ENCODE results near the gene RNASEH2B. TPM values are rescaled to one million over a fixed set of nuclear protein-coding genes. Genes with fewer than 3 reads are reported as not detected.

Gene RNASEH2B
- total and polyA plus RNA-seq, 5 donors from 2014 or later: 96.0 to 205 (median 169) TPM

- no peaks in the 10 kb centered on the region for H3K36me3 ChIP-seq (ENCODE audit: control insufficient read depth, insufficient read depth, low read length)
- ATAC-seq (ENCODE audit: low read depth in 2 of 2): peak in 1 of 2 donors; percentile 62
- H3K27ac ChIP-seq (ENCODE audit: insufficient read depth, low read length, poor library complexity, severe bottlenecking): peak overlapping the region; percentile 87
- H3K4me1 ChIP-seq (ENCODE audit: control insufficient read depth, insufficient read depth, low read length, poor library complexity, severe bottlenecking): peaks cover 41% of the 10 kb centered on the region
- peak overlapping the region; percentile 11 to 90 (median 79) for H3K4me3 Mint-ChIP-seq
- H3K4me1 Mint-ChIP-seq: peaks cover 29 to 49% (median 42%) of the 10 kb centered on the region in 4 donors
- H3K4me3 ChIP-seq (ENCODE audit: low read depth, low read length): peak overlapping the region; percentile 80
- no peaks in the 10 kb centered on the region for H3K36me3 Mint-ChIP-seq
- H3K9me3 Mint-ChIP-seq: peaks cover 0 to 4% (median 0%) of the 10 kb centered on the region in 7 donors
- H3K27me3 Mint-ChIP-seq: no peaks in the 10 kb centered on the region
- H3K9me3 ChIP-seq (ENCODE audit: control insufficient read depth in 2 of 2, low read length in 2 of 2): no peaks in the 10 kb centered on the region
- H3K27ac Mint-ChIP-seq: peak overlapping the region; percentile 88 to 98 (median 94)
- H3K27me3 ChIP-seq (ENCODE audit: control insufficient read depth, insufficient read depth, low read length): no peaks in the 10 kb centered on the region
- DNase-seq: peak; percentile 11 to 86 (median 47)
These were observed 17.2 kb upstream of the RNASEH2B start for GRCh38 chr13:50892210-50892944.

- peaks cover 32 to 49% (median 42%) of the 10 kb centered on the region in 4 donors for H3K4me1 Mint-ChIP-seq
- H3K27ac ChIP-seq (ENCODE audit: insufficient read depth, low read length, poor library complexity, severe bottlenecking): peak overlapping the region; percentile 87
- peak overlapping the region; percentile 80 for H3K4me3 ChIP-seq (ENCODE audit: low read depth, low read length)
- ATAC-seq (ENCODE audit: low read depth in 2 of 2): peak; percentile 90 to 96
- H3K4me1 ChIP-seq (ENCODE audit: control insufficient read depth, insufficient read depth, low read length, poor library complexity, severe bottlenecking): peaks cover 41% of the 10 kb centered on the region
- H3K36me3 Mint-ChIP-seq: no peaks in the 10 kb centered on the region
- DNase-seq: peak in 2 of 3 donors; percentile 65 to 91
- H3K27ac Mint-ChIP-seq: peak overlapping the region; percentile 88 to 97 (median 95)
- no peaks in the 10 kb centered on the region for H3K9me3 ChIP-seq (ENCODE audit: control insufficient read depth in 2 of 2, low read length in 2 of 2)
- no peaks in the 10 kb centered on the region for H3K36me3 ChIP-seq (ENCODE audit: control insufficient read depth, insufficient read depth, low read length)
- H3K27me3 Mint-ChIP-seq: no peaks in the 10 kb centered on the region
- H3K4me3 Mint-ChIP-seq: peak overlapping the region; percentile 74 to 83 (median 80)
- H3K27me3 ChIP-seq (ENCODE audit: control insufficient read depth, insufficient read depth, low read length): no peaks in the 10 kb centered on the region
- H3K9me3 Mint-ChIP-seq: peaks cover 0 to 3% (median 0%) of the 10 kb centered on the region in 7 donors
These were observed 16.3 kb upstream of the RNASEH2B start for GRCh38 chr13:50893211-50893852.

- H3K4me3 ChIP-seq (ENCODE audit: low read depth, low read length): peak overlapping the region; percentile 80
- peaks cover 41% of the 10 kb centered on the region for H3K4me1 ChIP-seq (ENCODE audit: control insufficient read depth, insufficient read depth, low read length, poor library complexity, severe bottlenecking)
- no peaks in the 10 kb centered on the region for H3K36me3 ChIP-seq (ENCODE audit: control insufficient read depth, insufficient read depth, low read length)
- DNase-seq: no peak
- ATAC-seq (ENCODE audit: low read depth in 2 of 2): no peak
- peaks cover 32 to 49% (median 42%) of the 10 kb centered on the region in 4 donors for H3K4me1 Mint-ChIP-seq
- H3K27ac ChIP-seq (ENCODE audit: insufficient read depth, low read length, poor library complexity, severe bottlenecking): peak overlapping the region; percentile 87
- H3K9me3 Mint-ChIP-seq: peaks cover 0 to 3% (median 0%) of the 10 kb centered on the region in 7 donors
- no peaks in the 10 kb centered on the region for H3K27me3 ChIP-seq (ENCODE audit: control insufficient read depth, insufficient read depth, low read length)
- no peaks in the 10 kb centered on the region for H3K9me3 ChIP-seq (ENCODE audit: control insufficient read depth in 2 of 2, low read length in 2 of 2)
- H3K36me3 Mint-ChIP-seq: no peaks in the 10 kb centered on the region
- peak overlapping the region; percentile 88 to 97 (median 95) for H3K27ac Mint-ChIP-seq
- H3K27me3 Mint-ChIP-seq: no peaks in the 10 kb centered on the region
- peak overlapping the region; percentile 74 to 83 (median 80) for H3K4me3 Mint-ChIP-seq
These were observed 15.6 kb upstream of the RNASEH2B start for GRCh38 chr13:50894012-50894411.

GRCh38 chr13:50894504-50894903 lies 15.1 kb upstream of the RNASEH2B start:
- H3K4me1 Mint-ChIP-seq: peaks cover 32 to 49% (median 42%) of the 10 kb centered on the region in 4 donors
- DNase-seq: no peak

GRCh38 chr13:50898338-50898737 lies 11.3 kb upstream of the RNASEH2B start:
- no peaks in the 10 kb centered on the region for H3K9me3 ChIP-seq (ENCODE audit: control insufficient read depth in 2 of 2, low read length in 2 of 2)
- peaks cover 15% of the 10 kb centered on the region for H3K4me1 ChIP-seq (ENCODE audit: control insufficient read depth, insufficient read depth, low read length, poor library complexity, severe bottlenecking)
- no peak overlapping the region for H3K4me3 Mint-ChIP-seq
- H3K27me3 ChIP-seq (ENCODE audit: control insufficient read depth, insufficient read depth, low read length): no peaks in the 10 kb centered on the region
- H3K27ac ChIP-seq (ENCODE audit: insufficient read depth, low read length, poor library complexity, severe bottlenecking): no peak overlapping the region
- H3K4me1 Mint-ChIP-seq: peaks cover 12 to 20% (median 16%) of the 10 kb centered on the region in 4 donors
- H3K36me3 ChIP-seq (ENCODE audit: control insufficient read depth, insufficient read depth, low read length): no peaks in the 10 kb centered on the region
- ATAC-seq (ENCODE audit: low read depth in 2 of 2) (no peak), DNase-seq (no peak)
- H3K27ac Mint-ChIP-seq: peak overlapping the region in 1 of 3 donors; percentile 57
- no peaks in the 10 kb centered on the region for H3K27me3 Mint-ChIP-seq
- peaks cover 0 to 3% (median 0%) of the 10 kb centered on the region in 7 donors for H3K9me3 Mint-ChIP-seq
- no peaks in the 10 kb centered on the region for H3K36me3 Mint-ChIP-seq
- H3K4me3 ChIP-seq (ENCODE audit: low read depth, low read length): no peak overlapping the region

More at GRCh38 chr13:50894504-50894903, 15.1 kb upstream of the RNASEH2B start:
- Mint-ChIP-seq H3K9me3 (peaks cover 0 to 3% (median 0%) of the 10 kb centered on the region in 7 donors), H3K27ac (peak overlapping the region; percentile 88 to 97 (median 95)), H3K27me3 (no peaks in the 10 kb centered on the region), H3K4me3 (peak overlapping the region; percentile 11 to 74 (median 31)), H3K36me3 (no peaks in the 10 kb centered on the region)
- H3K27ac ChIP-seq (ENCODE audit: insufficient read depth, low read length, poor library complexity, severe bottlenecking): peak overlapping the region; percentile 87
- H3K36me3 ChIP-seq (ENCODE audit: control insufficient read depth, insufficient read depth, low read length): no peaks in the 10 kb centered on the region
- H3K4me3 ChIP-seq (ENCODE audit: low read depth, low read length): no peak overlapping the region
- no peaks in the 10 kb centered on the region for H3K27me3 ChIP-seq (ENCODE audit: control insufficient read depth, insufficient read depth, low read length)
- no peaks in the 10 kb centered on the region for H3K9me3 ChIP-seq (ENCODE audit: control insufficient read depth in 2 of 2, low read length in 2 of 2)
- ATAC-seq (ENCODE audit: low read depth in 2 of 2): no peak
- H3K4me1 ChIP-seq (ENCODE audit: control insufficient read depth, insufficient read depth, low read length, poor library complexity, severe bottlenecking): peaks cover 41% of the 10 kb centered on the region

GRCh38 chr13:50901701-50902100 lies 7.9 kb upstream of the RNASEH2B start:
- ATAC-seq (ENCODE audit: low read depth in 2 of 2): no peak
- Histone ChIP-seq H3K27ac (ENCODE audit: insufficient read depth, low read length, poor library complexity, severe bottlenecking) (no peak overlapping the region), H3K9me3 (ENCODE audit: control insufficient read depth in 2 of 2, low read length in 2 of 2) (no peaks in the 10 kb centered on the region), H3K4me3 (ENCODE audit: low read depth, low read length) (no peak overlapping the region), H3K36me3 (ENCODE audit: control insufficient read depth, insufficient read depth, low read length) (no peaks in the 10 kb centered on the region), H3K27me3 (ENCODE audit: control insufficient read depth, insufficient read depth, low read length) (no peaks in the 10 kb centered on the region), H3K4me1 (ENCODE audit: control insufficient read depth, insufficient read depth, low read length, poor library complexity, severe bottlenecking) (no peaks in the 10 kb centered on the region)
- Mint-ChIP-seq H3K4me3 (no peak overlapping the region), H3K27ac (no peak overlapping the region), H3K4me1 (peaks cover 0 to 7% (median 3%) of the 10 kb centered on the region in 4 donors), H3K27me3 (no peaks in the 10 kb centered on the region), H3K9me3 (peaks cover 0 to 3% (median 0%) of the 10 kb centered on the region in 7 donors), H3K36me3 (no peaks in the 10 kb centered on the region)
- DNase-seq: no peak

- no peak overlapping the region for H3K27ac Mint-ChIP-seq
- peaks cover 4 to 10% (median 6%) of the 10 kb centered on the region in 4 donors for H3K4me1 Mint-ChIP-seq
- H3K9me3 Mint-ChIP-seq: no peaks in the 10 kb centered on the region
- DNase-seq (no peak), ATAC-seq (ENCODE audit: low read depth in 2 of 2) (no peak)
- H3K27ac ChIP-seq (ENCODE audit: insufficient read depth, low read length, poor library complexity, severe bottlenecking): no peak overlapping the region
- H3K9me3 ChIP-seq (ENCODE audit: control insufficient read depth in 2 of 2, low read length in 2 of 2): no peaks in the 10 kb centered on the region
- H3K4me3 Mint-ChIP-seq: peak overlapping the region in 1 of 4 donors; percentile 79
- no peaks in the 10 kb centered on the region for H3K27me3 ChIP-seq (ENCODE audit: control insufficient read depth, insufficient read depth, low read length)
- no peaks in the 10 kb centered on the region for H3K36me3 ChIP-seq (ENCODE audit: control insufficient read depth, insufficient read depth, low read length)
- no peak overlapping the region for H3K4me3 ChIP-seq (ENCODE audit: low read depth, low read length)
- peaks cover 3% of the 10 kb centered on the region for H3K36me3 Mint-ChIP-seq
- no peaks in the 10 kb centered on the region for H3K27me3 Mint-ChIP-seq
- H3K4me1 ChIP-seq (ENCODE audit: control insufficient read depth, insufficient read depth, low read length, poor library complexity, severe bottlenecking): peaks cover 11% of the 10 kb centered on the region
These were observed 4.3 kb upstream of the RNASEH2B start for GRCh38 chr13:50905256-50905655.

Data from CD4-positive, CD25-positive, alpha-beta regulatory T cell (primary cell).